Neural cell (in vitro differentiated cells): ENCODE data around the gene ENDOV. TPM values are rescaled to one million over a fixed set of nuclear protein-coding genes. Genes with fewer than 3 reads are reported as not detected.

Source experiments
- H2AFZ ChIP-seq: fragments of 200-600, 300-800 bp; sonication (generic), shearing (Covaris generic); 2 replicates; pipeline ENCODE4 v1.6.0; 2014; ENCODE audit warnings: low read depth, mild to moderate bottlenecking, antibody characterized with exemption, low read length, moderate library complexity
- H3F3A ChIP-seq: fragments of 200-600 bp; shearing (Covaris generic); 2 replicates; pipeline ENCODE4 v1.6.1; 2016; ENCODE audit warnings: mild to moderate bottlenecking, moderate library complexity, mixed read lengths, antibody characterized with exemption, low read length; ENCODE audit not compliant: insufficient read depth, poor library complexity, severe bottlenecking
- H3K27ac ChIP-seq: fragments of 200-600, 300-800 bp; sonication (generic), shearing (Covaris generic); 2 replicates; pipeline ENCODE4 v1.5.1; 2014; ENCODE audit warnings: mild to moderate bottlenecking, low read length, moderate library complexity
- H3K27me3 ChIP-seq: fragments of 300-800, 200-600 bp; sonication (generic), shearing (Covaris generic); 2 replicates; pipeline ENCODE4 v1.6.0; 2014; ENCODE audit warnings: mild to moderate bottlenecking, low read depth, low read length, moderate library complexity; ENCODE audit not compliant: insufficient read depth
- H3K36me3 ChIP-seq: fragments of 300-800, 200-600 bp; sonication (generic), shearing (Covaris generic); 2 replicates; pipeline ENCODE4 v1.5.1; 2014; ENCODE audit warnings: mild to moderate bottlenecking, antibody characterized with exemption, low read length, moderate library complexity; ENCODE audit not compliant: insufficient read depth
- H3K4me2 ChIP-seq: fragments of 300-800, 200-600 bp; sonication (generic), shearing (Covaris generic); 2 replicates; pipeline ENCODE4 v1.6.0; 2014; ENCODE audit warnings: mild to moderate bottlenecking, low read length
- H3K4me3 ChIP-seq: fragments of 300-800, 200-600 bp; sonication (generic), shearing (Covaris generic); 2 replicates; pipeline ENCODE4 v1.5.1; 2014; ENCODE audit warnings: mild to moderate bottlenecking, low read length, moderate library complexity
- H3K79me2 ChIP-seq: fragments of 200-600 bp; shearing (Covaris generic); replicated peaks from 2 replicates; pipeline ENCODE4 v1.6.0; 2014; ENCODE audit warnings: mild to moderate bottlenecking, low read length, moderate library complexity; ENCODE audit not compliant: insufficient read depth
- H3K9ac ChIP-seq: fragments of 300-800, 200-600 bp; sonication (generic), shearing (Covaris generic); 2 replicates; pipeline ENCODE4 v1.6.1; 2016; ENCODE audit warnings: mild to moderate bottlenecking, low read length, mixed read lengths
- H3K9me2 ChIP-seq: fragments of 200-600 bp; shearing (Covaris generic); 2 replicates; pipeline ENCODE4 v1.6.1; 2016; ENCODE audit warnings: mild to moderate bottlenecking, low read length, mixed read lengths; ENCODE audit not compliant: insufficient read depth
- H3K9me3 ChIP-seq: fragments of 200-600, 300-800 bp; sonication (generic), shearing (Covaris generic); 2 replicates; pipeline ENCODE4 v1.6.1; 2016; ENCODE audit warnings: mild to moderate bottlenecking, mixed run types, low read length, moderate library complexity, mixed read lengths
- H4K20me1 ChIP-seq: fragments of 200-600 bp; shearing (Covaris generic); 2 replicates; pipeline ENCODE4 v1.6.1; 2016; ENCODE audit warnings: mild to moderate bottlenecking, mixed run types; ENCODE audit not compliant: insufficient read depth
- CTCF ChIP-seq: fragments of 450-650 bp; IDR thresholded peaks from 2 replicates; pipeline ENCODE4 v1.5.1; 2014; ENCODE audit warnings: antibody characterized with exemption, mild to moderate bottlenecking, moderate library complexity; ENCODE audit not compliant: poor library complexity, severe bottlenecking
- EP300 ChIP-seq: fragments of 450-650 bp; conservative IDR thresholded peaks from 2 replicates; pipeline ENCODE4 v1.6.1; 2014; ENCODE audit warnings: antibody characterized with exemption, mild to moderate bottlenecking, moderate library complexity; ENCODE audit not compliant: poor library complexity, severe bottlenecking
- EZH2 ChIP-seq: fragments of 200-600, 300-800 bp; shearing (Covaris generic), sonication (generic); IDR thresholded peaks from 2 replicates; pipeline ENCODE4 v1.6.1; 2014; ENCODE audit warnings: antibody characterized with exemption, low read length, borderline replicate concordance, mild to moderate bottlenecking; ENCODE audit not compliant: insufficient read depth, poor library complexity, severe bottlenecking
- MXI1 ChIP-seq: fragments of 450-650 bp; conservative IDR thresholded peaks from 2 replicates; pipeline ENCODE4 v1.6.1; 2014; ENCODE audit warnings: antibody characterized with exemption, mild to moderate bottlenecking; ENCODE audit not compliant: poor library complexity, severe bottlenecking
- POLR2AphosphoS5 ChIP-seq: IDR thresholded peaks from 2 replicates; pipeline ENCODE4 v1.6.1; 2012
- RAD21 ChIP-seq: fragments of 450-650 bp; conservative IDR thresholded peaks from 2 replicates; pipeline ENCODE4 v1.6.1; 2014; ENCODE audit warnings: antibody characterized with exemption, mild to moderate bottlenecking, moderate library complexity
- REST ChIP-seq: IDR thresholded peaks from 2 replicates; pipeline ENCODE4 v1.6.1; 2012; ENCODE audit warnings: borderline replicate concordance
- SMC3 ChIP-seq: fragments of 450-650 bp; conservative IDR thresholded peaks from 2 replicates; pipeline ENCODE4 v1.6.1; 2014; ENCODE audit warnings: antibody characterized with exemption, mild to moderate bottlenecking, moderate library complexity; ENCODE audit not compliant: poor library complexity
- TAF1 ChIP-seq: IDR thresholded peaks from 2 replicates; pipeline ENCODE4 v1.6.1; 2012; ENCODE audit warnings: low read depth
- polyA plus RNA-seq: library from polyadenylated mRNA; depleted of rRNA; stranded (reverse); fragments of >200 nt; gene quantifications from 2 replicates; pipeline ENCODE4 v1.2.3, GENCODE V29; 2014

ENDOV gene
- polyA plus RNA-seq, 1 donor from 2014 or later, result 31.2 TPM

- TF ChIP-seq EP300 (no peak), RAD21 (no peak), REST (no peak), TAF1 (no peak), POLR2AphosphoS5 (no peak), CTCF (no peak), MXI1 (no peak), SMC3 (no peak), EZH2 (no peak)
- no peaks in the 10 kb centered on the region for H3F3A ChIP-seq
- H3K4me3 ChIP-seq, result no peak overlapping the region
- no peak overlapping the region for H3K27ac ChIP-seq
- no peaks in the 10 kb centered on the region for H3K9me2 ChIP-seq
- no peak overlapping the region for H3K9ac ChIP-seq
- H2AFZ ChIP-seq, result no peak overlapping the region
- no peaks in the 10 kb centered on the region for H3K9me3 ChIP-seq
- H3K27me3 ChIP-seq, result no peaks in the 10 kb centered on the region
- no peak overlapping the region for H3K4me2 ChIP-seq
- no peaks in the 10 kb centered on the region for H4K20me1 ChIP-seq
- H3K79me2 ChIP-seq, result no peaks in the 10 kb centered on the region
- no peaks in the 10 kb centered on the region for H3K36me3 ChIP-seq
Measured at GRCh38 chr17:80376531-80376930, 38.4 kb upstream of the ENDOV start.

- Histone ChIP-seq H3K27ac (no peak overlapping the region), H4K20me1 (no peaks in the 10 kb centered on the region), H3K9me3 (no peaks in the 10 kb centered on the region), H3K9me2 (no peaks in the 10 kb centered on the region), H3K36me3 (no peaks in the 10 kb centered on the region), H3K9ac (no peak overlapping the region), H3K4me2 (no peak overlapping the region), H3F3A (no peaks in the 10 kb centered on the region), H3K4me3 (no peak overlapping the region), H2AFZ (no peak overlapping the region), H3K27me3 (no peaks in the 10 kb centered on the region), H3K79me2 (no peaks in the 10 kb centered on the region)
- TF ChIP-seq EZH2, result no peak
- TF ChIP-seq SMC3, result no peak
- no peak for TF ChIP-seq MXI1
- TF ChIP-seq REST, result no peak
- no peak for TF ChIP-seq EP300
- no peak for TF ChIP-seq TAF1
- no peak for TF ChIP-seq POLR2AphosphoS5
- no peak for TF ChIP-seq CTCF
- no peak for TF ChIP-seq RAD21
Measured at GRCh38 chr17:80377798-80378197, 37.2 kb upstream of the ENDOV start.
